HG03064 (cell line): Measurements from ENCODE around the gene BICRA.
"Not testable (repeated sequence)": the region's sequence is repeated elsewhere in the genome, so short reads cannot be mapped to it uniquely, and the experiment has no call there.

ENCODE experiments used
- ATAC-seq: cut with Tn5 transposase; IDR thresholded peaks from one replicate; pipeline ENCODE4 v1.9.1; 2021; ENCODE audit warnings: low read depth; ENCODE audit not compliant: unreplicated experiment

The BICRA gene

GRCh38 chr19:47626238-47626637, 17.3 kb downstream of the BICRA start:
- ATAC-seq = no peak

DNA sequence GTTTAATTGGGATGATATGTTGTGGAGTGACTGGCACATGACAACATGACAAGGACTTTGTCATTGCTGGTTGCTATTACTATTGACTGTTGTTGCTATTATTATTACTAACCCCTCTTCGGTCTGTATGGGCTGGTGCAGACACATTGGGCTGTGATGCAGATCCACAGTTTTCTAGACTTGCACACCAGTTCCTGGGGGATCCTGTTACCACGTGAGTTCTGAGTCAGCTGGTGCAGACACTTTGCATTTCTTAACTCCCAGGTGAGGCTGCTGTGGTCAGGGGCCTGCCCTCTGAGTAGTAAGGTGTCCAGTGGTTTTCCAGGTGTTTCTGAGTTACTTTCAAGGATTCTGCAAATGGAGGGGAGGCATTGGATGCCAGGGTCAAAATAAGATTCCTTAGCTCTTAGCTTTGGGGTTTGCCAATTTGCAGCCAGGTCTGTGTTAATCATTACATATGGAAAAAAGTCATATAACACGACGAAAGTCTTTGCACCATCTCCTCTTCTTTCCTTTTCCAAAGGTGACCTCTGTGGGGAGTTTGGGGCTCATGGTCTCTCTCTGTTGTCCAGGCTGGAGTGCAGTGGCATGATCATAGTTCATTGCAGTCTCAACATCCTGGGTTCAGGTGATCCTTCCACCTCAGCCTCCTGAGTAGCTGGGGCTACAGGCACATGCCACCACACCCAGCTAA, 19.3 kb downstream of the BICRA start:
- ATAC-seq = no peak

GRCh38 chr19:47630594-47630993, 21.7 kb downstream of the BICRA start:
- ATAC-seq = no peak

DNA sequence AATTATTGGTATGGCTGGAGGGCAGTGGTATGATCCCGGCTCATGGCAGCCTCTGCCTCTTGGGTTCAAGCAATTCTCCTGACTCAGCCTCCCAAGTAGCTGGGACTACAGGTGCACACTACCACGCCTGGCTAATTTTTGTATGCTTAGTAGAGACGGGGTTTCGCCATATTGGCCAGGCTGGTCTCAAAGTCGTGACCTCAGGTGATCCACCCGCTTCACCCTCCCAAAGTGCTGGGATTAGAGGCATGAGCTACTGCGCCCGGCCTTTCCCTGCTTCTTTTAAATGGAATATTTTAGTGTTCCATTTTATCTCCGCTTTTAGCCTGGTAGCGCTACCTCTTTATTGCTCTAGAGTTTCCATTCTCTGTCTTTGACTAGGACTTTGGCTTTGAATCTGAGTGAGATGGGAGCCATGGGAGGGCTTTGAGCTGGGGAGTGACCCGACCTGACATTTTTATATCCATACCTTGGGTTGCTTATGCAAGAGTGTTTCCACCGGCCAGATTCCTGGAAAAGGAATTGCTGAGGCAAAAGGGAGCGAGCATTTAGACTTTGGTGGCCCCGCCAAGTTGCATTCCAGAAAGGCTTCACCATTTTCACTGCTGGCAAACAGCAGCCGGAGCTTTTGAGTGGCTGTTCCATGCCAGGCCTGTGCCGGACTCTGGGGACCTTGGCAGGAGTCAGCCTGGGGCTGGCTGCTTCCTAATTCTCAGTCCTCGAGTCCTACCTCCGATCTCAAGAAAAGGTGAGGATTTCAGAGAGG, 22.9 kb downstream of the BICRA start:
- ATAC-seq = no peak

DNA sequence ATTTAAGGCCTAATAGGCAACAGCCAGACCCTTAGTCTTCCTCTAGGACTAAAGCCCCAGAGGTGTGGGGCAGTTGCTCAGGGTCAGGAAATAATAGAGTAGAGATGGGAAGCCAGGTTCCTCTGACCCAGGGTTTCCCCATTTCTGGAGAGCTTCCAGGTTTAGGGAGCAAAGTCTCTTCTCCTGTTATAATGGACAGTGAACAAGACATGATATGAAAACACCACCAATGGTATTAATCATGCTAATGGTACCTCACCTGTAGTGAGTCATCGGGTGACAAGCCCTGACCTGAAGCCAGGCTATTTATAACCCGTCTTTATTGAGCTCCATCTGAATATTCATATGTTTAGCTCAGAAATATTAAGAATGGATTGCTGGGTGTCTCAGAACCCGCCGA, 24.6 kb downstream of the BICRA start:
- no peak for ATAC-seq

- ATAC-seq = no peak
Observed at GRCh38 chr19:47633996-47634395, 25.1 kb downstream of the BICRA start.

DNA sequence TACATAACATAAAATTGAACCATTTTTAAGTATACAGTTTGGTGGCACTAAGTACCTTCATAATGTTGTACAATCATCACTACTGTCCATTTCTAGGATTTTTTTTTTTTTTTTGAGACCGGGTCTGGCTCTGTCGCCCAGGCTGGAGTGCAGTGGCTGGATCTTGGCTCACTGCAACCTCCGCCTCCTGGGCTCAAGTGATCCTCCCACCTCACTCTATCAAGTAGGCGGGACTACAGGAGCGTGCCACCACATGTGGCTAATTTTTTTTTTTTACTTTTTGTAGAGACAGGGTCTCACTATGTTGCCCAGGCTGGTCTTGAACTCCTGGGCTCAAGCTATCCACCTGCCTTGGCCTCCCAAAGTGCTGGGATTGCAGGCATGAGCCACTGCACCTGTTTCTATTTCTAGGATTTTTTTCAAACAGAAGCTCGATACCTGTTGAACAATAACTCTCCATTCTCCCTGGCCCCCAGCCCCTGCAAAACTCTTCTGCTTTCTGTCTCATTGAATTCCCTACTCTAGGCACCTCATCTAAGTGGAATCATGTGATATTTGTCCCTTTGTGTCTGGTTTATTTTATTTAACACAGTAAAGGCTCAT, 26.3 kb downstream of the BICRA start:
- ATAC-seq = not testable (repeated sequence)

DNA sequence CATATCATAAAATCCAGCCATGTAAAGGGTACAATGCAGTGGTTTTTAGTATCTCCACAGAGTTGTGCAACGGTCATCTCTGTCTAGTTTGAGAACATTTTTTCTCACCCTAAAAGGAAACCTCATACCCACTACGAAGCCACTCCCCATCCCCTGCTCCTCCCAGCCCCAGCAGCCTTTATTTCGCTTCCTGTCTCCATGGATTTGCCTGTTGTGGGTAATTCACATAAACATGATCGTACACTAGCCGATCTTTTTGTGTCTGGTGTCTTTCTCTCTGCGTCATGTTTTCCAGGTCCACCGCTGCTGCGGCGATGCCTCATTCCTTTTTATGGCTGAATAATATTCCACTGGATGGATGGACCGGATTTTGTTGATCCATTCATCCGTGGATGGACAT, 28.6 kb downstream of the BICRA start:
- ATAC-seq = no peak

- ATAC-seq = no peak
Observed at GRCh38 chr19:47641891-47642485, 33.1 kb downstream of the BICRA start.

DNA sequence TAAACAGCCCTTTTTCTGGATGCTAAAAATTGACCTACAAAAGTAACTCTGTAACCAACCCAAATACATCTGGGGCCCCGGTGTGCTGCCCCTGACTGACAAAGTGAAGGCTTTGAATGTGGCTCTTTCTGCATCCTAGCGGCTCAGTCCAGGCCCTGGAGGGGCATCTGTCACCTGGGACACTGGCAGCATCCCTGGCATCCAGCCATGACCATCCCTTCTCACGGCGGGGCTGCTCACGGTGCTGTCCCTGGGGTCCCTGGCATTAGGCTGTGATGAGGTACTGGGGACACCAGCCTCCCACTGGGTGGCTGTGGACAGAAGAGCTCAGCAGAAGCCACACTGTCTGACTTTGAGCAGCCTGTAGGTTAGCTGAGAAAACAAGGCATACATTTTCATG, 34.3 kb downstream of the BICRA start:
- no peak for ATAC-seq

DNA sequence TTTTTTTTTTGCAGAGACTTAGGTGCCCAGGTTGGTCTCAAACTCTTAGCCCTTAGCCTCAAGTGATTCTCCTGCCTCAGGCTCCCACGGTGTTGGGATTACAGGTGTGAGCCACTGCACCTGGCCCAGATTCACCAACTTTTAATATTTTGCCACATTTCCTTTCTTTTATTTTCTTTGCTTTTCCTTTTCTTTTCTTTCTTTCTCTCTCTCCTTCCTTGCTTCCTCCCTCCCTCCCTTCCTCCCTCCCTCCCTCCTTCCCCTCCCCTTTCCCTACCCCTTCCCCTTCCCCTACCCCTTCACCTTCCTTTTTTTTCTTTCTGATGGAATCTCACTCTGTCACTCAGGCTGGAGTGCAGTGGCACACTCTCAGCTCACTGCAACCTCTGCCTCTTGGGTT, 35.3 kb downstream of the BICRA start:
- ATAC-seq = no peak

GRCh38 chr19:47644743-47645482, 36.0 kb downstream of the BICRA start:
- no peak for ATAC-seq

DNA sequence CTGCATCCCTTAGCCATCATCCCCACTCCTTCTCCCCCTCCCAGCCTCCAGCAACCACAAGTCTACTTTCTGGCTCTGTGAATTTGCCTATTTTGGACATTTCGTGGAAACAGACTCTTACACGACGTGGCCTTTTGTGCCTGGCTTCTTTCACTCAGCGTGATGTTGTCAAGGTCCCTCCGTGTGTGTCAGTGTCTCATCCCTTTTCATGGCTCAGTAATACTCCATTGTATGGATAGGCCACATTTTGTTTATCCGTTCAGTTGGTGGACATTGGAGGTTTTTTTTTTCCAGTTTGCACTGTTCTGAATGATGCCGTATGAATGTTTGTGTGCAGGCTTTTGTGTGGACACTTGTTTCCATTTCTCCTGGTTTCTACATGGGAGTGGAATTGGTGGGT, 38.0 kb downstream of the BICRA start:
- ATAC-seq = no peak

DNA sequence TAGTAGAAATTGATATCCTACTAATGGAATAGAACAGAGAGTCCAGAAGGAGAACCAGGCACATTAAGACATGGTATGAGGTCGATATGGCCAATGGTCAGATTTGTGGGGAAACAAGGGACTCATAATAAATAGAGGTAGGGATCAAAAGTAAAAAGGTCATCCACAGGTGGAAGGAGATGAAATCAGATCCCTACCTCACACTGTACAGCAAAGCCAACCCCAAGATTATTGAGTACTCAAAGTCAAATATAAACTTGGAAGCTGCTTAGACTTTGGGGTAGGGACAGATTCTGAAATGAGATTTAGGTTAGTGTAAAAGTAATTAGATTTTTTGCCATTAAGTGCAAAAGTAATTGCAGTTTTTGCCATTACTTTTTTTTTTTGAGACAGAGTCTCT, 40.7 kb downstream of the BICRA start:
- ATAC-seq = no peak

DNA sequence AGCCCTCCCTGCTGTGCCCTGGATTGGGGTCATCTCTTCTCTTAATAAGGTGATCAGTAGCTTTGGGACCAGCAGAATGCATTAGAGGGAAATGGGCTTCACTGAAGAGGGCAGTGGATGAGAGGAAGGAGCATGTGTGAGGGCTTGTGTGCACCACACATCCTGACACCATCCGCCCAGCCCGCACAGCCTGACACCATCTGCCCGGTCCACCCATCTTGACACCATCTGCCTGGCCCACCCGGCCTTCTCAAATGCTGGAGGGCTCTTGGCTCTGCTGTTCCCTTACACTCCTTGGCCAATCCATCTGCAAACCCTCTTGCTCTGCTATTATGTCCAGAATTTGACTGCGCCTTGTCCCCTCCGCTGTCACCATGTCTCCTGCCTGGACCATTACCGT, 41.8 kb downstream of the BICRA start:
- no peak for ATAC-seq

DNA sequence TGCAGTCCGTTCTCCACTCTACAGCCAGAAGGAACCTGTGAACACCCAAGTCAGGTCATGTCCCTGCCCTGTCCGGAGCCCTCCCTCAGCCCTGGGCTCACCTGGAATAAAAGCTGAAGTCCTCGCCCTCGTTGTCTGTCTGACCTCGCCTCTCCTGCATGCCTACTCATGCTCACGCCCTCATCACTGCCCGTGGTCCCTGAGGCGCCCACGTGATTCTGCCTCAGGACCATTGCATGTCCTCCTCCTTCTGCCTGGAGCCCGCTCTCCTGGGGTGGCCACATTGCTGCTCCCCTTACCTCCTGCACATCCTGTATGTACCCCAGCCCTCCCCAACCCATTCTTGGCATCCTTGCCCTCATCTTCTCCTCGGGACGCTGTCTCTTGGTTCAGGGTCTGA, 42.2 kb downstream of the BICRA start:
- ATAC-seq = no peak

- ATAC-seq = no peak
Observed at GRCh38 chr19:47651691-47652090, 42.8 kb downstream of the BICRA start.

- no peak for ATAC-seq
Observed at GRCh38 chr19:47652285-47652684, 43.4 kb downstream of the BICRA start.

DNA sequence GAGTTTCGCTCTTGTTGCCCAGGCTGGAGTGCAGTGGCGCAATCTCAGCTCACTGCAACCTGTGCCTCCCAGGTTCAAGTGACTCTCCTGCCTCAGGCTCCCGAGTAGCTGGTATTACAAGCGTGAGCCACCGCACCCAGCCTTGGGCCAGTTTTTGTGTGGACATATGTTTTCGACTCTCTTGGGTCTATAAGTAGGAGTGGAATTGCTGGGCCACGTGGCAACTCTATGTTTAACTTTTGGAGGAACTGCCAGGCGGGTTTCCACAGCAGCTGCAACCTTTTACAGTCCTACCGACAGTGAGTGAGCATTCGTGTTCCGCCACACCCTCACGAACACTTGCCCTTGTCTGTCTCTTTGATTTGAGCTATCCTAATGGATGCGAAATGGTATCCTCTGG, 44.9 kb downstream of the BICRA start:
- no peak for ATAC-seq

- no peak for ATAC-seq
Observed at GRCh38 chr19:47657719-47658118, 48.8 kb downstream of the BICRA start.
